SU-DHL-6 (cell line): ENCODE data around the gene FAM98C.

ENCODE experiments used
- EZH2phosphoT487 ChIP-seq: fragments of 200-600 bp; sonication (generic), shearing (Covaris generic); conservative IDR thresholded peaks from 2 replicates; pipeline ENCODE4 v1.6.1; 2018; ENCODE audit warnings: mild to moderate bottlenecking, antibody characterized with exemption, low read length, moderate library complexity, mixed read lengths
- TF ChIP-seq, protein P1 (sequence below): fragments of 200-600 bp; sonication (generic); IDR thresholded peaks from one replicate; pipeline ENCODE4 v1.5.1; 2017; ENCODE audit warnings: antibody characterized with exemption, mild to moderate bottlenecking, low read length, moderate library complexity; ENCODE audit not compliant: insufficient read depth, poor library complexity, severe bottlenecking

DNA sequence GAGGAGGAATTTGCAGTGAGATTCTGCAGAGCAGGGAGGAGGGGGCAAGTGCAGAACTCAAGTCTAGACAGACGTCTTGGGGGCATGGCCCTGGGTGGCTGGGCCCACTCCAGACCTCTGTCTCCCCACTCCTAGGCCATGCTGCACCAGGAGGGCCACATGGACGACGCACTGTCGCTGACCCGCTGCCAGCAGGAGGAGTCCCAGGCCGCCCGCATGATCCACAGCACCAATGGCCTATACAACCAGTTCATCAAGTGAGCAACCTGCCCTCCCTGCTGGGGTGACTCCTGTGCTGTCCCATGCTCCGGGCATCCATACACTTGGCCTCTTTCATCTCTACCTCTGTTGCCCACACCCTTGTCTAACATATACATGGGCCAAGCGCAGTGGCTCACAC is 48.7 kb downstream of the FAM98C start:
- TF ChIP-seq, protein P1, sequence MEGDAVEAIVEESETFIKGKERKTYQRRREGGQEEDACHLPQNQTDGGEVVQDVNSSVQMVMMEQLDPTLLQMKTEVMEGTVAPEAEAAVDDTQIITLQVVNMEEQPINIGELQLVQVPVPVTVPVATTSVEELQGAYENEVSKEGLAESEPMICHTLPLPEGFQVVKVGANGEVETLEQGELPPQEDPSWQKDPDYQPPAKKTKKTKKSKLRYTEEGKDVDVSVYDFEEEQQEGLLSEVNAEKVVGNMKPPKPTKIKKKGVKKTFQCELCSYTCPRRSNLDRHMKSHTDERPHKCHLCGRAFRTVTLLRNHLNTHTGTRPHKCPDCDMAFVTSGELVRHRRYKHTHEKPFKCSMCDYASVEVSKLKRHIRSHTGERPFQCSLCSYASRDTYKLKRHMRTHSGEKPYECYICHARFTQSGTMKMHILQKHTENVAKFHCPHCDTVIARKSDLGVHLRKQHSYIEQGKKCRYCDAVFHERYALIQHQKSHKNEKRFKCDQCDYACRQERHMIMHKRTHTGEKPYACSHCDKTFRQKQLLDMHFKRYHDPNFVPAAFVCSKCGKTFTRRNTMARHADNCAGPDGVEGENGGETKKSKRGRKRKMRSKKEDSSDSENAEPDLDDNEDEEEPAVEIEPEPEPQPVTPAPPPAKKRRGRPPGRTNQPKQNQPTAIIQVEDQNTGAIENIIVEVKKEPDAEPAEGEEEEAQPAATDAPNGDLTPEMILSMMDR = no peak
- no peak for TF ChIP-seq EZH2phosphoT487
